ENCODE results near the gene DSG2.

The DSG2 gene

DNA sequence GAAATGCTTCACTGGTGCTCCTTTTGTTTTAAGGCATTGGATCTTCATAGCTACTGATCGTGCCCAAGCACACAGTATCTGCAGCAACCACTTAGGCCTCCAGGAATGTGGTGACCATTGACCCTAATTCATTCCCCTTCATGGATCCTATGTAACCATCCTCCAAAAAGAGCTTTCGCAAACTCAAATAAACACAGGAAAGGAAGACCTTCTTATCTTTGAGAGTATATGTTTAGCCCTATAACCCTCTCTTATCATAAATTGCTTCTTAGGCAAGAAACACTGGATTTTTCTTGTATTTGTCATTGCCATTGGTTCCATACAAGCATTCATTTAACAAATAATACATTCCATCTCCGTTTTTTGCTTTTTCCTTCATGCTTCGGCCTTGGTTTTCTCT lies 89.6 kb downstream of the DSG2 start:
- Histone ChIP-seq H3K14ac (ENCODE audit: low read length) (no peak overlapping the region), H3K9ac (ENCODE audit: low read depth, low read length, poor library complexity) (no peak overlapping the region), H3K27ac (replicated peaks; ENCODE audit: low read length) (no peak overlapping the region), H2AK5ac (ENCODE audit: low read depth, low read length) (no peak overlapping the region), H2AFZ (ENCODE audit: low read length) (no peak overlapping the region), H4K8ac (ENCODE audit: low read depth, low read length) (no peak overlapping the region), H3K4me3 (ENCODE audit: low read length in 2 of 2) (no peak overlapping the region), H4K91ac (ENCODE audit: low read depth, low read length, poor library complexity) (no peak overlapping the region), H3K27me3 (ENCODE audit: control insufficient read depth in 3 of 3, insufficient read depth in 3 of 3, low read depth in 1 of 3, low read length in 3 of 3) (no peaks in the 10 kb centered on the region), H3K4ac (ENCODE audit: low read length) (no peak overlapping the region), H2BK12ac (ENCODE audit: low read length) (no peak overlapping the region), H3K36me3 (replicated peaks in 1 of 2; ENCODE audit: control insufficient read depth in 2 of 2, insufficient read depth in 2 of 2, low read length in 2 of 2) (no peaks in the 10 kb centered on the region), H2BK15ac (ENCODE audit: low read length) (no peak overlapping the region), H2BK5ac (ENCODE audit: low read length) (no peak overlapping the region), H3K4me1 (ENCODE audit: control insufficient read depth in 2 of 2, insufficient read depth in 1 of 2, low read depth in 1 of 2, low read length in 2 of 2) (peaks cover 3 to 6% of the 10 kb centered on the region in 2 donors), H3K23ac (ENCODE audit: low read depth, low read length, poor library complexity) (no peak overlapping the region), H2BK120ac (ENCODE audit: low read depth, low read length) (no peak overlapping the region), H3K18ac (ENCODE audit: low read length) (no peak overlapping the region), H3K79me1 (ENCODE audit: low read depth, low read length) (no peaks in the 10 kb centered on the region), H3K9me3 (replicated peaks in 1 of 2; ENCODE audit: control insufficient read depth in 2 of 2, insufficient read depth in 1 of 2, low read depth in 1 of 2, low read length in 2 of 2) (no peaks in the 10 kb centered on the region), H3K4me2 (ENCODE audit: insufficient read depth, low read length, poor library complexity, severe bottlenecking) (no peak overlapping the region)
- DNase-seq (ENCODE audit: low spot score): no peak
- WGBS, 2 donors (ENCODE audit: extremely low coverage in 2 of 2, insufficient read length in 2 of 2, insufficient replicate concordance in 1 of 2): no CpG with 5 or more reads among the region's 4 CpGs

DNA sequence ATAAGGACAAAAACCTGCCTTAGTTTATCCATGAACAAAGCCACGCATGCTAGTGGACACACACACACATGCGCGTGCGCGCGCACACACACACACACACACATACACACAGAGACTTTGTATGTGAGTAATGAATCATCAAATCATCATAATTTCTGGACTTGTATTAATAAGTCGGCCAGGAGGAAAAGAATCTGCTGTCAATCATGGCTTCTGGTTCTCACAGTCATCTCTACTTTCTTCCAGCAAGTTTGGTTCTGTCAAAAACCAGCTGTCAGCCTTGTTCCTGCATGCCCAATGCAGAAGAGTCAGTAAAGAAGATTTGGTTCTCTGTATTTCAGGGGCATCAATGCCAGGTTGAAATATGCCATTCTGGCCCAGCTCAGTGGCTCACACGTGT lies 92.6 kb downstream of the DSG2 start:
- Histone ChIP-seq H3K9me3 (replicated peaks in 1 of 2; ENCODE audit: control insufficient read depth in 2 of 2, insufficient read depth in 1 of 2, low read depth in 1 of 2, low read length in 2 of 2) (peaks cover 0 to 3% of the 10 kb centered on the region in 2 donors), H3K4me2 (ENCODE audit: insufficient read depth, low read length, poor library complexity, severe bottlenecking) (no peak overlapping the region), H4K91ac (ENCODE audit: low read depth, low read length, poor library complexity) (no peak overlapping the region), H2AFZ (ENCODE audit: low read length) (no peak overlapping the region), H3K14ac (ENCODE audit: low read length) (no peak overlapping the region), H3K4me1 (ENCODE audit: control insufficient read depth in 2 of 2, insufficient read depth in 1 of 2, low read depth in 1 of 2, low read length in 2 of 2) (peaks cover 3 to 6% of the 10 kb centered on the region in 2 donors), H3K36me3 (replicated peaks in 1 of 2; ENCODE audit: control insufficient read depth in 2 of 2, insufficient read depth in 2 of 2, low read length in 2 of 2) (no peaks in the 10 kb centered on the region), H3K27ac (replicated peaks; ENCODE audit: low read length) (no peak overlapping the region), H3K9ac (ENCODE audit: low read depth, low read length, poor library complexity) (no peak overlapping the region), H3K4ac (ENCODE audit: low read length) (no peak overlapping the region), H2AK5ac (ENCODE audit: low read depth, low read length) (no peak overlapping the region), H2BK5ac (ENCODE audit: low read length) (no peak overlapping the region), H2BK120ac (ENCODE audit: low read depth, low read length) (no peak overlapping the region), H3K18ac (ENCODE audit: low read length) (no peak overlapping the region), H2BK15ac (ENCODE audit: low read length) (no peak overlapping the region), H2BK12ac (ENCODE audit: low read length) (no peak overlapping the region), H3K27me3 (ENCODE audit: control insufficient read depth in 3 of 3, insufficient read depth in 3 of 3, low read depth in 1 of 3, low read length in 3 of 3) (no peaks in the 10 kb centered on the region), H3K23ac (ENCODE audit: low read depth, low read length, poor library complexity) (no peak overlapping the region), H3K4me3 (ENCODE audit: low read length in 2 of 2) (no peak overlapping the region), H4K8ac (ENCODE audit: low read depth, low read length) (no peak overlapping the region), H3K79me1 (ENCODE audit: low read depth, low read length) (no peaks in the 10 kb centered on the region)
- WGBS, 2 donors (ENCODE audit: extremely low coverage in 2 of 2, insufficient read length in 2 of 2, insufficient replicate concordance in 1 of 2): no CpG with 5 or more reads among the region's 8 CpGs
- no peak for DNase-seq (ENCODE audit: low spot score)

DNA sequence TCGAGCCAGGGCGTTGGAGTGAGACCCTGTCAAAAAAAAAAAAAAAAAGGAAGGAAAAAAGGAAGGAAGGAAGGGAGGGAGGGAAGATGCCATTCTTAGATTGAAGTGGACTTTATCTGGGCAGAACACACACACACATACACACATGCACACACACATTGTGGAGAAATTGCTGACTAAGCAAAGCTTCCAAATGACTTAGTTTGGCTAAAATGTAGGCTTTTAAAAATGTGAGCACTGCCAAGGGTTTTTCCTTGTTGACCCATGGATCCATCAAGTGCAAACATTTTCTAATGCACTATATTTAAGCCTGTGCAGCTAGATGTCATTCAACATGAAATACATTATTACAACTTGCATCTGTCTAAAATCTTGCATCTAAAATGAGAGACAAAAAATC lies 93.1 kb downstream of the DSG2 start:
- Histone ChIP-seq H3K27ac (replicated peaks; ENCODE audit: low read length) (no peak overlapping the region), H3K18ac (ENCODE audit: low read length) (no peak overlapping the region), H3K9ac (ENCODE audit: low read depth, low read length, poor library complexity) (no peak overlapping the region), H3K4ac (ENCODE audit: low read length) (no peak overlapping the region), H2BK15ac (ENCODE audit: low read length) (no peak overlapping the region), H3K14ac (ENCODE audit: low read length) (no peak overlapping the region), H3K36me3 (replicated peaks in 1 of 2; ENCODE audit: control insufficient read depth in 2 of 2, insufficient read depth in 2 of 2, low read length in 2 of 2) (no peaks in the 10 kb centered on the region), H2BK5ac (ENCODE audit: low read length) (no peak overlapping the region), H3K9me3 (replicated peaks in 1 of 2; ENCODE audit: control insufficient read depth in 2 of 2, insufficient read depth in 1 of 2, low read depth in 1 of 2, low read length in 2 of 2) (peaks cover 0 to 3% of the 10 kb centered on the region in 2 donors), H3K4me2 (ENCODE audit: insufficient read depth, low read length, poor library complexity, severe bottlenecking) (no peak overlapping the region), H4K91ac (ENCODE audit: low read depth, low read length, poor library complexity) (no peak overlapping the region), H3K27me3 (ENCODE audit: control insufficient read depth in 3 of 3, insufficient read depth in 3 of 3, low read depth in 1 of 3, low read length in 3 of 3) (no peaks in the 10 kb centered on the region), H3K79me1 (ENCODE audit: low read depth, low read length) (no peaks in the 10 kb centered on the region), H2AK5ac (ENCODE audit: low read depth, low read length) (no peak overlapping the region), H2BK120ac (ENCODE audit: low read depth, low read length) (no peak overlapping the region), H2BK12ac (ENCODE audit: low read length) (no peak overlapping the region), H3K4me3 (ENCODE audit: low read length in 2 of 2) (no peak overlapping the region), H3K4me1 (ENCODE audit: control insufficient read depth in 2 of 2, insufficient read depth in 1 of 2, low read depth in 1 of 2, low read length in 2 of 2) (peaks cover 3 to 6% of the 10 kb centered on the region in 2 donors), H4K8ac (ENCODE audit: low read depth, low read length) (no peak overlapping the region), H3K23ac (ENCODE audit: low read depth, low read length, poor library complexity) (no peak overlapping the region), H2AFZ (ENCODE audit: low read length) (no peak overlapping the region)
- no CpG with 5 or more reads among the region's 2 CpGs for WGBS, 2 donors (ENCODE audit: extremely low coverage in 2 of 2, insufficient read length in 2 of 2, insufficient replicate concordance in 1 of 2)
- no peak for DNase-seq (ENCODE audit: low spot score)

DNA sequence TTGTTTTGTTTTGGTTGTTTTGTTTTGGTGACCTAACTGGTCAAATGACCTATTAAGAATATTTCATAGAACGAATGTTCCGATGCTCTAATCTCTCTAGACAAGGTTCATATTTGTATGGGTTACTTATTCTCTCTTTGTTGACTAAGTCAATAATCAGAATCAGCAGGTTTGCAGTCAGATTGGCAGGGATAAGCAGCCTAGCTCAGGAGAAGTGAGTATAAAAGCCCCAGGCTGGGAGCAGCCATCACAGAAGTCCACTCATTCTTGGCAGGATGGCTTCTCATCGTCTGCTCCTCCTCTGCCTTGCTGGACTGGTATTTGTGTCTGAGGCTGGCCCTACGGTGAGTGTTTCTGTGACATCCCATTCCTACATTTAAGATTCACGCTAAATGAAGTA lies 93.7 kb downstream of the DSG2 start, which contains the start of gene TTR:
Gene TTR, plus strand, starts transcription at position 250 of the 400 bp plus-strand sequence. Its CDS starts 26 bp downstream, at position 276.
- Histone ChIP-seq H3K9ac (ENCODE audit: low read depth, low read length, poor library complexity) (no peak within 1 kb of the TSS), H4K8ac (ENCODE audit: low read depth, low read length) (no peak within 1 kb of the TSS), H3K9me3 (replicated peaks in 1 of 2; ENCODE audit: control insufficient read depth in 2 of 2, insufficient read depth in 1 of 2, low read depth in 1 of 2, low read length in 2 of 2) (peaks cover 0 to 3% of the 10 kb centered on the region in 2 donors), H3K18ac (ENCODE audit: low read length) (no peak within 1 kb of the TSS), H3K36me3 (replicated peaks in 1 of 2; ENCODE audit: control insufficient read depth in 2 of 2, insufficient read depth in 2 of 2, low read length in 2 of 2) (no peaks in the 10 kb centered on the region), H3K27ac (replicated peaks; ENCODE audit: low read length) (no peak within 1 kb of the TSS), H3K4me2 (ENCODE audit: insufficient read depth, low read length, poor library complexity, severe bottlenecking) (no peak within 1 kb of the TSS), H2BK120ac (ENCODE audit: low read depth, low read length) (no peak within 1 kb of the TSS), H3K23ac (ENCODE audit: low read depth, low read length, poor library complexity) (no peak within 1 kb of the TSS), H2AFZ (ENCODE audit: low read length) (no peak within 1 kb of the TSS), H3K14ac (ENCODE audit: low read length) (no peak within 1 kb of the TSS), H3K4me1 (ENCODE audit: control insufficient read depth in 2 of 2, insufficient read depth in 1 of 2, low read depth in 1 of 2, low read length in 2 of 2) (peaks cover 3 to 6% of the 10 kb centered on the region in 2 donors), H4K91ac (ENCODE audit: low read depth, low read length, poor library complexity) (no peak within 1 kb of the TSS), H3K27me3 (ENCODE audit: control insufficient read depth in 3 of 3, insufficient read depth in 3 of 3, low read depth in 1 of 3, low read length in 3 of 3) (no peaks in the 10 kb centered on the region), H2BK12ac (ENCODE audit: low read length) (no peak within 1 kb of the TSS), H2BK15ac (ENCODE audit: low read length) (no peak within 1 kb of the TSS), H3K4me3 (ENCODE audit: low read length in 2 of 2) (no peak within 1 kb of the TSS), H2BK5ac (ENCODE audit: low read length) (no peak within 1 kb of the TSS), H3K79me1 (ENCODE audit: low read depth, low read length) (no peaks in the 10 kb centered on the region), H2AK5ac (ENCODE audit: low read depth, low read length) (no peak within 1 kb of the TSS), H3K4ac (ENCODE audit: low read length) (no peak within 1 kb of the TSS)
- DNase-seq (ENCODE audit: low spot score): no peak
- WGBS, 2 donors (ENCODE audit: extremely low coverage in 2 of 2, insufficient read length in 2 of 2, insufficient replicate concordance in 1 of 2): no CpG with 5 or more reads among the region's 5 CpGs

All from neuronal stem cell (in vitro differentiated cells).